Islet precursor cell (in vitro differentiated cells): ENCODE data around the gene ACSM5.
"Not testable (repeated sequence)": the region's sequence is repeated elsewhere in the genome, so short reads cannot be mapped to it uniquely, and the experiment has no call there.

Source experiments
- DNase-seq: peaks from one replicate; pipeline ENCODE4 v3.0.0-alpha.2; 2018

Gene ACSM5

DNA sequence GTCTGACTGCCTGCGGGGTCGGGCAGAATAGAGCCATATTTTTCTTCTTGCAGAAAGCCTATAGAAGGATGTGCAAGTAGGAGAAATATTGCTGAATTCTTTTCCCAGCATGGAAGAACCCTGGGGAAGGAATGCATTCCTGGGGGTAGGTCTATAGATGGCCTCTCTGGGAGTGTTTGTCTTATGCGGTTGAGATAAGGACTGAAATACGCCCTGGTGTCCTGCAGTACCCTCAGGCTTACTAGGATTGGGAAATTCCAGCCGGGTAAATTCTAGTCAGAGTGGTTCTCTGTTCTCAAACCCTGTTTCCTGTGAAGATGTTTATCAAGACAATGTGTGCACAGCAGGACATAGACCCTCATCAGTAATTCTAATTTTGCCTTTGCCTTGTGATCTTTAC lies 44.3 kb downstream of the ACSM5 start:
- not testable (repeated sequence) for DNase-seq

DNA sequence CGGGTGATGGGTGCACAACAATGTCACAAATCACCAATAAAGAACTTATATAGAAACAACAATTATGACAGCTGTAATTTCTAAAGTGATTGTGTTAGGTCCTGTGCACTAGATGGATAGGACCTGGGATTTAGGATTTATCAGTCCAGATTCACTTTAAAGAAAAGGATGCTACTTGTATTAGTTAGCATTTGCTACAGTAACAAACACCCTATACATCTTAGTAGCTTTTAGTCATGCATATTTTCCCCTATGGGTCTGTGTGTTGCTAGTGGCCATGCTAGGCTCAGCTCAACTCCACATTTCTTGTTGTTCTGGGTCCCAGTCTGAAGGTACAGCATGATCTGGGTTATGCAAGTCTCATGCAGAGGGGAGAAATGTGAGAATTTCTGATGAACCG lies 49.9 kb downstream of the ACSM5 start:
- DNase-seq = not testable (repeated sequence)

DNA sequence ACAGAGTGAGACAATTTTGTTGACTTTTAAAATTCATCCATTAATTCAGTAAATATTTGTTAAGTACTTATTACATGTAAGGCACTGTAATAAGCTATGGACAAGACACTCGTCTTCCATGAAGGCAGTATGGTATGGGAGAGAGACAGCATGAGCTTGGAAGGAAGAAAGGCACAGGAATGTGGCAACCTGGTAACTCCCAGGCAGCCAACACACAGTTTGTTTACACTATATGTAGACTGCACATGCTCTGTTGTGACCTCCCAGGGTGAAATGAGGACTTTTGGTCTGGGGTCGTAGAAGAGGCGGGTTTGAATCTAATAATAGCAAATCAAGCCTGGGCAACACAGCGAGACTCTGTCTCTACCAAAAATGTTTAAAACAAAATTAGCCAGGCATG lies 51.0 kb downstream of the ACSM5 start:
- not testable (repeated sequence) for DNase-seq

DNA sequence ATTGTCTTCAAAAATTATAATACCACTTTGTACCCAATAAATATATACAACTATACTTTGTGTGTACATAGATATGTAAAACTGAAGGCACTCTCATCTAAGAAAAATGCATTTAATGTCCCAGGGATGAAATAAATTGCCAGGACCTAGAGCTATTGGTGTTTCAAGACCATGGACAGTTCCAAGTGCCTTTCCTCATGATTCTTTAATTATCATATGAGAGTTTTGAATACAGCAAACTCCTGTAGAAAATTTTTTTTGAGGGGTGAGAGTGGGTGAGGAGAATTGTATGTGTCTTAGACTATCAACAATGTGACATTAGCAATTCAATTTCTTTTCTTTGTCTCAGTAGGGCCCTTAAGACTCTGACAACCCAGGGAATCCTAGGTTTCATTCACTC lies 59.6 kb downstream of the ACSM5 start:
- DNase-seq = not testable (repeated sequence)

DNA sequence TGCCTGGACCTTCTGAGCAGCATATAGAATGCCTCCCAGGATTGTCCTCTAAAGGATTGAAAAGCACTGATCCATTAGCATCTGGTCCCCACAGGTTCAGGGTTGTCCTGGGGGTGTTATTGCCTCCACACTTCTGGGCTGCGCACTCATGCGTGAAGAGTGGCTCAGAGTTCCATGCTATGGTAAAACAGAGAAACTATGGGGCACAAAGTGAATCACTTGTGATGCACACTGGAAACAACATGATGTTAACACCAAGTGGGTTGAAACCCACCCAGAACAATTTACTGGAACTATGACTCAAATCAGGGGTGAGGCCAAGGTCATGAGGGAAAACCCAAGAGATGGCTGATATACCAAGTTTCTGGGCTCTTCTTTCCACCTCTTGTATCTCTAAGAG lies 60.6 kb downstream of the ACSM5 start:
- DNase-seq = not testable (repeated sequence)

DNA sequence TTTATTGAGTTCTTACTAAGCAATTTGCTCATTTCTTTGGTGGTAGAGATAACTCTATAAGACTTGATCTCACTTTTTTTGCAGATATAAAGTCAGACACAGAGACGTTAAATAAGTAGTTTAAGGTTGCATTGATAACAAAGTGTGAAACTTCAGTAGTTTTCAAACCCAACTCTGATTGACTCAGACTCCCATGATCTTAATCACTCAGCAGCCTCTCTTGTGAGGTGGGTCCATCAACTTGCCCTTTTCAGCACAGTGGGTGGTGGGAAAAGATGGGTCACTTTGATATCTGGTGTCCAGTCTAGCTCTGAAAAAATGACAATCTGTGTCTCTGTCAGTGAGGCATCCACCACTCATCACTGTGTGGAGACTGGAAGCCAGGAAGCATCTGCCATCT lies 61.4 kb downstream of the ACSM5 start:
- not testable (repeated sequence) for DNase-seq

DNA sequence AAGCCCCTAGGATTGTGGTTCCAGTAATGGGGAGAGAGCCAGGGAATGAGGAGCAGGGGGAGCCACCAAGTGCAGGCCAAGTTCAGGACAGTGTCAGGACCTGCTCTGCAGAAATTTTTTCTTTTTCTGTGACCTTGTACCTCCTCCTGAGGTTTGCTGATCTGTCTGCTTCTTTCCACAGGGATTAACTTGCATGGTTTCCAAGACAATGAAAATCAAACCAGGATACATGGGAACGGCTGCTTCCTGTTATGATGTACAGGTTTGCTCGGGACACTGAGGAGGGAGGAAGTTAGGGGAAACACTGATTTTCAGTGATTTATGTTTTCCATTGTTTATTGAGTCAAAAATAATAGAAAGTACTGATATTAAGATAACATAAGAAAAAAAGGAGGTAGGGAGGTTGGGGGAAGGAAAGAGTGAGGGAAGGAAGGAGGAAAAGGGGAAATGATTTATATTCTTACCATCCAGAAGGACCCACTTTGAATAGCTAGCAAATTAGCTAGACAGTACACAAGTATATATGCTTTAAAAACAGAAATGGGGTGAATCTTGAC lies 67.9 kb downstream of the ACSM5 start:
- DNase-seq = not testable (repeated sequence)

DNA sequence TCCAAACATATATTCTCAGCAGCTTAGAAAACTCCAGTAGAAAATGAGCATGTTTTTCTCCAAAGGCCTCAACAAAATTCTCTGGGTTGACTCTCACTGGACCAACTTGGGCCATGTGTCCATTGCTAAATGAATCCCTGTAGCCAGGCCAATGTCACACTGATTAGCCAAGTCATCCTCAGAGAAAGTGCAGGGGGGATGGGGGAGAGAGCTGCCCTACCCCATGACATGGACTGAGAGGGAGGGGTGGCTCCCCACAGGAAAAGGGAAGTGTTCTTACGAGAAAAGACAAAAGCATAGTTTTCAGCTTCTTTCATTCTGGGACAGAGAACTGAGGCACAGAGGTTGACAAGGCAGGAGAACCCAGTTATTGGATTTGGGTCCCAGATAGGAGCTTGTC lies 74.7 kb downstream of the ACSM5 start:
- DNase-seq = not testable (repeated sequence)

DNA sequence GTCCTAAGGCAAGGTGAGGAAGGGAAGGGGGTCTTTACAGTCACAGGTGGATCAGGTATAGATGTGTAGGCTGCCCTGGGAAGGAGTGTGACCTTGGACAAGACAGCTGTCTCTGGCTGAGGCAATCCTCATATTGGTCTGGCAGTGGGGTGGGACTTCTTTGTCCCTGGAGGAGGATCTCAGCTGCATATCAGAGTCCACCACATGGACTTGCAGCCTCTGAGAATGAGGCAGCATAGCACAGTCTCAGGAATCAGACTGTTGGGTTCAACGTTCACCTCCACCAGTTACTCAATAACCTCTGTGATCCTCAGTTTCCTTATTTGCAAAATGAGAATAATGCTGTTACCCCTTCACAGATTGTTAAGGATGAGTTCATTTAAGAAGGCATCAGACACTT lies 75.4 kb downstream of the ACSM5 start:
- no peak for DNase-seq

DNA sequence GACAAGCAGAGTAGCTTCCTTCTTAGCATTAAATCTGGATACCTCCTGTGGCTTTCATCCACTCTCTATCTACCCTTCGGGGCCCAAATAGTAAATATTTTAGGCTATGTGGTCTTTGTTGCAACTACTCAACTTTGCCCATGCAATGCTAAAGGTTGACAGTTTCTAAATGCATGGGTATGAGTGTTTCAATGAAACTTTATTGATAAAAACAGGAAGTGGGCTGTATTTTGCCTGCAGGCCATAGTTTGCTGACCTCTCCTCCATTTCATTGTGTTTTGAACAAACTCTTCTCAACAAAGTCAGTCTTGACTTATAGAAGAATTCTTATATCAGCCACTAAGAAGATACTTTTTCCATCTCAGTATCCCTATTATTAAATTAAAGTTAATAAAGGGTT lies 76.1 kb downstream of the ACSM5 start:
- no peak for DNase-seq
